ENCODE results near the gene BEND6. TPM values are rescaled to one million over a fixed set of nuclear protein-coding genes. Genes with fewer than 3 reads are reported as not detected.

BEND6 gene
- total and polyA plus RNA-seq, 3 donors from 2014 or later: 0.87 to 1.4 (median 1.0) TPM

DNA sequence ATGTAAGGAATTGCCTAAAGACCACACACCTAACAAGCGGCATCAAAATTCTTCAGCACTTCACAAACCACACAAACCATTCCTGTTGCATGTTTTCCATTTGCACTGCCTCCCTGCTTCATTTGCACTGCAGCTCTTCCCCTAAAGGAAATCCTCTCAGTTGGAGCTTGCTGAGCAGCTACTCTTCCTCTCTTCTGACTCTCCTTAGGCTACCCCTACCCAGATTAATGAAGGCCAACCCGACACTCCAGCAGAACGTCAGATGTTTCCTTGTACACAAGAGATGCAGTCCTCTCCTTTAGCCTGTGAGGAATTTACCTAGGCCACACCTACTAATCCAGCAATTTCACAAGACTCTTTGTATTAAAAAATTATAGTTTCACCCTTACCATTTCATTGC lies 8.1 kb downstream of the BEND6 start:
- Histone ChIP-seq H3K27me3 (no peaks in the 10 kb centered on the region), H3K9me3 (no peaks in the 10 kb centered on the region), H3K4me3 (no peak overlapping the region), H3K4me1 (no peaks in the 10 kb centered on the region), H3K36me3 (ENCODE audit: low read depth, missing control alignments) (no peaks in the 10 kb centered on the region), H3K27ac (no peak overlapping the region)
- intact Hi-C loops (cut with DNase I; ENCODE audit: low total_unique reads): no loop called here
- DNase-seq: no peak
- whole genome bisulfite sequencing, 2 donors: 88 to 96% methylated on average over 3 of the region's 3 CpGs
- TF ChIP-seq POLR2A (IDR thresholded peaks at IDR 0.05): no peak
- TF ChIP-seq, protein P1, sequence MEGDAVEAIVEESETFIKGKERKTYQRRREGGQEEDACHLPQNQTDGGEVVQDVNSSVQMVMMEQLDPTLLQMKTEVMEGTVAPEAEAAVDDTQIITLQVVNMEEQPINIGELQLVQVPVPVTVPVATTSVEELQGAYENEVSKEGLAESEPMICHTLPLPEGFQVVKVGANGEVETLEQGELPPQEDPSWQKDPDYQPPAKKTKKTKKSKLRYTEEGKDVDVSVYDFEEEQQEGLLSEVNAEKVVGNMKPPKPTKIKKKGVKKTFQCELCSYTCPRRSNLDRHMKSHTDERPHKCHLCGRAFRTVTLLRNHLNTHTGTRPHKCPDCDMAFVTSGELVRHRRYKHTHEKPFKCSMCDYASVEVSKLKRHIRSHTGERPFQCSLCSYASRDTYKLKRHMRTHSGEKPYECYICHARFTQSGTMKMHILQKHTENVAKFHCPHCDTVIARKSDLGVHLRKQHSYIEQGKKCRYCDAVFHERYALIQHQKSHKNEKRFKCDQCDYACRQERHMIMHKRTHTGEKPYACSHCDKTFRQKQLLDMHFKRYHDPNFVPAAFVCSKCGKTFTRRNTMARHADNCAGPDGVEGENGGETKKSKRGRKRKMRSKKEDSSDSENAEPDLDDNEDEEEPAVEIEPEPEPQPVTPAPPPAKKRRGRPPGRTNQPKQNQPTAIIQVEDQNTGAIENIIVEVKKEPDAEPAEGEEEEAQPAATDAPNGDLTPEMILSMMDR (IDR thresholded peaks at IDR 0.05): no peak

DNA sequence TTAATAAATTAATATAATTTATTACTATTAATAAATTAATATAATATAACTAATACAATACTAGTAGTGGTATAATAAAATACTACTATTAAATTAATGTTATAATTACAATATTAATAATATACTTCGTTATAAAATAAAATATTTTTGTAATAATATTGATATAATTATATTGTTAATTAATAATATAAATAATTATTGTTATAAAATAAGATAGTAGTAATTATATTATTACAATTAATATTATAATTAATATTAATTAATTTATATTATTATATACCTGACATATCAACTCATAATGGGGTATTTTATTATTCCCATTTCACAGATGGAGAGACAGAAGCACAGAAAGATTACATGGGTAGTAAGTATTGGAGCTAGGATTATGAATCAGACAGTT lies 8.9 kb downstream of the BEND6 start:
- no peaks in the 10 kb centered on the region for H3K4me1 ChIP-seq
- no peaks in the 10 kb centered on the region for H3K36me3 ChIP-seq (ENCODE audit: low read depth, missing control alignments)
- no peaks in the 10 kb centered on the region for H3K9me3 ChIP-seq
- H3K4me3 ChIP-seq: no peak overlapping the region
- intact Hi-C loops (cut with DNase I; ENCODE audit: low total_unique reads): no loop called here
- no peak for DNase-seq
- H3K27ac ChIP-seq: no peak overlapping the region
- no peaks in the 10 kb centered on the region for H3K27me3 ChIP-seq
- TF ChIP-seq POLR2A (IDR thresholded peaks at IDR 0.05): no peak
- TF ChIP-seq, protein P1 (IDR thresholded peaks at IDR 0.05): no peak
- 65 to 69% methylated on average over 1 of the region's 1 CpG for WGBS, 2 donors

DNA sequence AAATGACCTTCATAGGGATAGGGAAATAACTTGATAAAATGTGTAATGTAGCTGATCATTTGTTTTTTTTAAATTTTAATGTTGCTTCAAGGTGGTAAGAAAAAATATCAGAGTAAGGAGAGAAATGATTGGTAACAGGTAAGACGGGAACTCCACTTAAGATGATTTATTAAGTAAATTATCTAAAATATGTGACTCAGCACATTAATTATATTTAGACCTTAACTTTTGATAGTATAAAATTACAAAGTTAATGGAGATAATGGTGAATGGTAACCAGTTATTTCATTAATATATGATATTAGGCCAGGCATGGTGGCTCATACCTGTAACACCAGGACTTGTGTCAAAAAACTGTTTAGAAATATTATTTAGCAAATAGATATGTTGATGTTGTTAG lies 10.2 kb downstream of the BEND6 start:
- Histone ChIP-seq H3K27me3 (no peaks in the 10 kb centered on the region), H3K27ac (no peak overlapping the region), H3K4me3 (no peak overlapping the region), H3K36me3 (ENCODE audit: low read depth, missing control alignments) (no peaks in the 10 kb centered on the region), H3K9me3 (no peaks in the 10 kb centered on the region), H3K4me1 (no peaks in the 10 kb centered on the region)
- intact Hi-C loops (cut with DNase I; ENCODE audit: low total_unique reads): no loop called here
- TF ChIP-seq POLR2A (IDR thresholded peaks at IDR 0.05): no peak
- TF ChIP-seq, protein P1 (IDR thresholded peaks at IDR 0.05): no peak
- 94 to 99% methylated on average over 1 of the region's 1 CpG for WGBS, 2 donors
- DNase-seq: no peak

DNA sequence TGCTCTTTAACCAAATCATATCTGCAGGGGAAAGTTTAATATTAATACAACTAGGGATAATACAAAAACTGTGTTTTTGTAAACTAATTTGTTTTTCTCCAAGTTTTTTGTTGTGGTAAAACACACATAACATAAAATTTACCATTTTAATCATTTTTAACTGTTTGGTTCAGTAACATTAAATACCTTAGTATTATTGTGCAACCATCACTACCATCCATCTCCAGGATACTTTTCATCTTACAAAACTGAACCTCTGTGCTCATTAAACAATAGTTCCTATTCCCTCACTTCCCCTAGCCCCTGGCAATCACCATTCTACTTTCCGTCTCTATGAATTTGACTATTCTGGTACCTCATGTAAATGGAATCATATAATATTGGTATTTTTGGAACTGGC lies 15.9 kb downstream of the BEND6 start:
- WGBS, 2 donors: 96 to 98% methylated on average over 1 of the region's 1 CpG
- no peak overlapping the region for H3K27ac ChIP-seq

DNA sequence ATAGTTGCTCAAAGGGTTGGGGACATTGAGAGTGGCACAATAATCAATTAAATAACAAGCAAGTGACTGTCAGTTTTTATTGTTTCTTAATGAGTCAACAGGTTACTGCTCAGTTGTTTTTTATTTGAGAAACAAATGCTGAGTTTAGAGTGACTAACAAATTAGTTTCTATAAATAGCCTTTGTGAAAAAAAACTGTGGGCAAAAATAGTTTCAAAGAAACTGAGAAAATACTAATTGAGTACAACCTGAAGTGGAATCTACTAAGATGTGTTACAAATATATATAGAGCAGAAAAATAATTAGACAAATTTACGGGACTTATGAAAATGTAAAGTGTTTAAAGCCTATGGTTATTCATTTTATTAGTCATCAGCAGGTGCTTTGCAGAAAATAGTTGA lies 22.3 kb downstream of the BEND6 start:
- Histone ChIP-seq H3K4me3 (no peak overlapping the region), H3K27ac (no peak overlapping the region), H3K36me3 (ENCODE audit: low read depth, missing control alignments) (no peaks in the 10 kb centered on the region), H3K4me1 (no peaks in the 10 kb centered on the region), H3K27me3 (no peaks in the 10 kb centered on the region), H3K9me3 (no peaks in the 10 kb centered on the region)
- no peak for TF ChIP-seq POLR2A (IDR thresholded peaks at IDR 0.05)
- TF ChIP-seq, protein P1 (IDR thresholded peaks at IDR 0.05): no peak
- DNase-seq: no peak
- WGBS, 2 donors: 93 to 98% methylated on average over 1 of the region's 1 CpG
- intact Hi-C loops (cut with DNase I; ENCODE audit: low total_unique reads): no loop called here

More for the DNA sequence above, 15.9 kb downstream of the BEND6 start:
- H3K36me3 ChIP-seq (ENCODE audit: low read depth, missing control alignments): no peaks in the 10 kb centered on the region
- H3K4me3 ChIP-seq: no peak overlapping the region
- H3K9me3 ChIP-seq: no peaks in the 10 kb centered on the region
- no peak for TF ChIP-seq POLR2A (IDR thresholded peaks at IDR 0.05)
- TF ChIP-seq, protein P1 (IDR thresholded peaks at IDR 0.05): no peak
- no peak for DNase-seq
- H3K4me1 ChIP-seq: no peaks in the 10 kb centered on the region
- H3K27me3 ChIP-seq: no peaks in the 10 kb centered on the region
- intact Hi-C loops (cut with DNase I; ENCODE audit: low total_unique reads): no loop called here

All from testis (tissue), 3 donors.